Measurements from ENCODE around the gene SETD9.

Gene SETD9

DNA sequence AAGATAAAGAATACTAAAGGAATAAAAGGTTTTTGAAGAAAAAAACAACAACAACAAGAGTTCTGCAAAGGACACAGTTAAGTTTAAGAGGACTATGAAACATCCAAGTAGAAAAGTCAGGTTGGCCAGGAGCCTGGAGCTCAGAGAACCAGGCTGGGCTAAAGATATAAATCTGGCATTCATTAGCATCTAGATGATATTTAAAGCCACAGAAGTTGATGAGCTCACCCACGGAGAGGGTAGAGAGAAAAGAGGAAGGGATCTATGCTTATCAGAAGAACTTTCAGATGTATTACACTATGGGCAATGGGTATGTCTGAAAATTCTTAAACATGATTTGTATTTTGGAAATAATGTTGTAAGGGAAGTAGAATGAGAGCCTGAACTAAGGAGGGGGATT lies 32.6 kb downstream of the SETD9 start:
- no peak for DNase-seq

DNA sequence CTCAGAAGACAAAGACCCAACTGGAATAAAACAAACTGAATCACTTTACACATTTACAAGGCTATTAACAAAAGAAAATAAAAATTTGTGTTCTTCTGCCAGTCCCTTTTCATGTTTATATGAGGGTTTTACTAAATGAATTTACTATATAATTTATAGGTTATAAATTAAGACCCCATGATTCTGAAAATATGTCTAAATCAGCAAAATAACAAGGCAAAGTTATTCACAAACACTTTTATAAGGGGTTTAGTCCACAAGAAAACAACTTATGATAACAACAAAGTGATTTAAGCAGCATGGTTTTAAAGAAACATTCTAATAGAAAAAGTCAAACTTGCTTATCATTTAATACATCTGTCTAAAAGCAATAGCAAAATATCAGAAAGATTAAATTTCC lies 37.7 kb downstream of the SETD9 start:
- no peak for DNase-seq

DNA sequence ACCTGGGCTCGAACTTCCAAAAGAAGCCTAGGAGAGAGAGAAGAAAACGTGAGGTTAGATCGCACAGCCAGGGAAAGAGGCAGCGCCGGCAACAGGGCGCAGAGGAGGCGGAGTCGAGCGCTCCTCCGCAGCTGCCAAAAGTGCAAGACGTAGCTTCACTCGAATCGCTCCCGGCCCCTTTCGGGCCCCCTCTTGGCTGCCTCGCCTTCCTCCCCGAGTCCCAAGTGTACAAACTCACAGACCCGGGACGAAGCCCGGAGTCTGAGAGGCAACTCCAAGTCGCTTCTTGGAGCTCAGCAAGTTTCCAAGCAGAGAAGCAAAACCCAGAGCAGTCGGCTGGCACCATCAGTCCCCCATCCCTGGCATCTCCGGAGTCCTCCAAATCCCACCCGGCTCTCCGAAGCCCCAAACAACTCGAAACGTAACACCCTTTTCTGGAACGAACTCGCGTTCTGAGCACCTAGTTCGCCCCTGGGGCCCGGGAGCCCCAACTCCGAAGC lies 41.3 kb downstream of the SETD9 start:
- no peak for DNase-seq

DNA sequence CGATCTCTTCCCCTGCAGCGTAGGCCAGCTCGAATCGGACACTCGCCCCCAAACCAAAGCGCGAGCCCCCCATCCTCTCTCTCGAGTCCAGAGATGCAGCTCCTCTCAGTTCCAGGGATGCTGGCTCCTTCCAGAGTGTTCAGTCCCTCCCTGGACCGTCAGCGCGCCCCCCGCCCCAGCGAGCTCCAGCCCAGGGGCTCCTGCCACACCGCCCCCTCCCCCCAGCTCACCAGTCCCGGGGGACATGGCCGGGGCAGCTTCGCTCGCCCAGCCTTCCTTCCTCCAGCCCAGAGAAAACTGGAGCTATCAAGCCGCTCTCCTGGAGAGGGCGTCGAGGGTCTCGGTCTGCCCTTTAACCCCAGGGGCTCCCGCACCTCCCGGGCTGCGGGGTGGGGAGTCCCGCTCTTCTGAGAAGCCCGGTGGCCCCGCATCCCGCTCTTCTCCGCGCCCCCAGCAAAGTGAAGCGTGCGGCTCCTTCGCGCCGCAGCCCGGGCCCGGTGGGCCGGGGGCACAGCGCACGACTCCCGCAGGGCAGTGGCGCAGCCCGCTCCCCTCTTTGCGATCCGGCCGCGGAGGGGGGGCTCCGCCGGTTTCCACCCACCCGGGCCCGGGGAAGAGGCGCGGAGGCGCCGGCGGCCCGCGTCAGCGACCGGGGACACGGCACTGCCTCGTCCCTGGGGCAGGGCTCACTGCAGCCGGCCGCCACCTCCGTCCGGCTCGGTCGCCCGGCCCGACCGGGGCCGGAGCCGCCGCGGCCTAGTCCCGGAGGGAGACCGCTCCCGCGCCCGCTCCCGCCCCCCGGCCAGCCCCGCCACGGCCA lies 41.9 kb downstream of the SETD9 start:
- DNase-seq = no peak

DNA sequence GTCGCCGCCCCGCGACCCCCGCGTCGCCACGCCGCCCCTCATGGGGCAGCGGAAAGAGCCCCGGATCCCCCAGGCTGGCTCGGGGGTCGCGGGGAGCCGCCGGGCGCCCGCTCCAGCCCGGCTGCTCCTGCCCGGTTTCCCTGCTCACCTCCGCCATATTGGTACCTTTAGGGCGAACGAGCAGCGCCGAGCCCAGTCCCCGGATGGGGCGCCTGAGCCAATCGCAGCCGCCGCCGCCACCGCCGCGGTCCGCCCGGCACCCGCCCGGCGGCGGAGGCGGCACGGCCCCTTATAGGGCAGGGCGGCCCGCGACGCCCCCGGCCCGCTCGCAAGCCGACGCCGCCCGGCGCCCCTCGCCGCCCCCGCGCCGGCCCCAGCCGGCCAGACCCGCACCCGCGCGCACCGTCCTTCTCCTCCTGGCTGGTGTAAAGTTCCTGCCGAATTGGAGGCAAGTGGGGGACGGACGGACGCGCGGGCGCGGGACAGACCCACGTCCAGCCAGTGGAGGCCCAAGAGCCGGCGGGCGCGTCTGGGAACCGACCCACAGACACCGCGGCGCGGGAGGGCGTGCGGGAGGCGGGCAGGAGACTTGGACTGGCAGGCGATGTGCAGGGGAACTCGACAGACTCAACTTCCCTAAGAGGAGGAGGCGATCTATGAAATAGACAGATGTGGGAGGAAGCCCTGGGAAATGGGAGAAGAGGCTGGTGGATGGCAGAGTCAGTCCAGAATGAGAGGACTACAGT lies 42.7 kb downstream of the SETD9 start, which contains the start of gene MIER3:
Gene MIER3 (minus strand): TSS at position 178 of the 746 bp plus-strand sequence. CDS start 21 bp downstream, at position 157.
- peak; percentile 10 for DNase-seq

DNA sequence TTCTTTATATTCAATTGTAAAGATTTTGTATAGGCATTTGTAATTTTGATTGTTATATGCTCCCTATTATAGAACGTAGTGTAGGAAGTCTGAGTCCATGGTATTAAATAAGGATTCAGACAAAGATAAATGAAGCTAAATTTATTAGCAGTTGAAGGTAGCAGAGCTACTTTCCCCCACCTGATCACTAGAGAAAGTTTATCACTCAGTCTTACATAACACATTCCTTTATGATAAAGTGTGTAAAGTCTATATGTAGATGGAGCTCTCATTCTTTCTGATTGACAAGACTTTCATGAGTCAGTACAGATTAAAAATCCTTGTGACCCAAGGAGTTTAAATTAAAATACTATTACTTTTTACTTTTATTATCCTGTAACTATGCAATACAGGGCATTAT lies 44.9 kb downstream of the SETD9 start:
- DNase-seq = no peak

DNA sequence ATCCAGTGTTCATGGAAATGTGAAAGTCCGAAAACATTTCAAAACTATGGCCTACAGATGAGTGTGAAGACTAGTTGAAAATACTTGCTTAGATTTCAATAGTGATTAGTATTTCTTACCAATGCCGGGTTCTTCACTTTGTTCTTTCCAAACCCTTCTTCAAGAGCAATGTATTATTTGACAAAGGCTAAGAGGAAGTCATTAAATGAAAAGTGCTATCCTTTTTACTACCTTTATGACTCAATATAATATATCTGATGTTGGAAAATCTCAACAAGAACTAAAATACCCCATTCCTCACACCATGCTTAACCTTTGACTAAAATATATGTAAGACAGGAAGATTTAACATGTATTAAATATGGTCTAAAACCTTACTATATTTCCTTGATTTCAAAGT lies 49.2 kb downstream of the SETD9 start:
- DNase-seq = no peak

DNA sequence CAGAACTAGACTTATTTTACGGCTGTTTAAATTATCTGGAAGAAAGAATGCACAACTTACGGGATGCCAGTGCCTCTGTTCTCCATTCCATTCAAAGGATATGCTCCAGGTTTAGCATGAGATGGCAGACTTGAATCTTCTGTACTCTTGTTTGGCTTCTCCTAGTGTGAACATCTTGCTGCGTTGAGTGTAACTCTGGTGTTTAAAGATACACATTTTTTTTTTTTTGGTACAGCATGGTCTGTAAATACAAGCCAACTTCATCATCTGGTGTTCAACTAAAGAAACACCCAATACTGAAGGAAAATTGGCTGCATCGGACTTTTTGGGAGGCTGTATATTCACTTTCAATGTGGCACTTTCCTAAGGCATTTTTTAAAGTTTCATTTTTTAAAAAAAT lies 49.9 kb downstream of the SETD9 start:
- DNase-seq = no peak

DNA sequence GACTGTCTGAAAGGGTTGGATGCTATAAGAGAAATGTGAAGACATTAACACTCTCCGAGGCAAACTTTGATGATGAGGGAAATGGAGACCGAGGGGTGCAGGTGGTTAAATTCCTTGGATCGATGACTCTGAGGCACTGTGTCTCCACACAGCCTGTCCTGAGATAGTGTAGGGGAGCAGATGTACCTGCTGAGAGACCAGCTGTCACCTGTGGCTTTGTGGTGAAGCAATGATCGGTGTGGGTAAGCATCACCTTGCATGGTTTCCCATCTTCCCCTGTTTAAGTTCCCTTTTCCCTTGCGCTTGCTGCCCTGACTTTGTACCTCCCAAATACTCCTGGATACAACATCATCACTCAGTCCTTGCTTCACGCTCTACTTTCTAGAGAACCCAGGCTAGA lies 52.4 kb downstream of the SETD9 start:
- DNase-seq = no peak

DNA sequence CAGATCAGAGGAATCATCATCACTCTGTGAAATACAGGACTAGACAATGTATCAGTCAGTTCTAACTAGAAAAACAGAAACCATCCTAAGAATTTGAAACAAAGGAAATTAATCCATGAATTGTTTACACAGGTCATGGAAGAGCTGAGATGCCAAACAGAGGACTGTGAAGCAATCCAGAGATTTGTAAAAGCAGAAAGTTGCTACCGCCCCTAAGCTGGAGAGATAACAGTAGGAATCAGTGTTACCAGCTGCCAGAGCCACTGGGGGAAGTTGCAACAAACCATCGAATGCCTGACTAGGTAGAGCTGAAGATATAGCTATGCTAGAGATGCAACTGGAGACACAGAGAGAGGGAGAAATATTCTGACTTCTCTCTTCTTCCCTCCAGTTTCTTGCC lies 52.9 kb downstream of the SETD9 start:
- no peak for DNase-seq

DNA sequence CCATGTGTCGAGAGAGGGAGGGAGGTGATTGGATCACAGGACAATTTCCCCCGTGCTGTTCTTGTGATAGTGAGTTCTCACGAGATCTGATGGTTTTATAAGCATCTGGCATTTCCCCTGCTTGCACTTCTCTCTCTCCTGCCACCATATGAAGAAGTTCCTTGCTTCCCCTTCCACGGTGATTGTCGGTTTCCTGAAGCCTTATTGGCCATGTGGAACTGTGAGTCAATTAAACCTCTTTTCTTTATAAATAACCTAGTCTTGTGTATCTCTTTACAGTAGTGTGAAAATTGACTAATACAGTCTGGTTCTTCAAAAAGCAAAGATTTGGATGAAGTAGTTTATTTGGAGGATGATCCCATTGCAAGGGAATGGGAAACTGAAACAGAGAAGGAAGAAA lies 53.9 kb downstream of the SETD9 start:
- no peak for DNase-seq

DNA sequence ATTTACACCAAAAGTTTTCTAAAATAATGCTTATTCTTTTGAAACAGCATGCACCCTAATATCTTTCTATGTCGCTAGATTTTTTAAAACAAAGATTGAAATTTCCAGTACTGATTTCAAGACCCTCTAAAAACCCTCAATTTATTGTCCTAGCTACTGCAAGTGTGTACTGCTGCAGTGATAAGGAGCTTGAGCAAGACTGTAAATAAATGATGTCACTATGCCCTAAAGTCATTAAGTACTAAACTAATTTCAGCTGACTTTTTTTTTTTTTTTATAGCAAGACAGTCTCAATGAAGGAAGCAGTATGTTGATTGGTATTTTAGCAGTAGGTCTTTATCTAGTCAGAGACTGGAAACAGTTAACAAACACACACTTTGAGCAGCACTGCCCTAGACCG lies 54.8 kb downstream of the SETD9 start:
- no peak for DNase-seq
